Loucy (cell line): ENCODE results near the gene PPFIA4.

Experiments
- CTCF ChIP-seq: fragments of 200-600 bp; sonication (generic); conservative IDR thresholded peaks from 2 replicates; pipeline ENCODE4 v1.5.1; 2014; ENCODE audit warnings: mild to moderate bottlenecking, antibody characterized with exemption, low read length
- EZH2phosphoT487 ChIP-seq: fragments of 200-600 bp; IDR thresholded peaks from 2 replicates; pipeline ENCODE4 v1.6.1; 2018; ENCODE audit warnings: antibody characterized with exemption, mild to moderate bottlenecking, moderate library complexity, borderline replicate concordance

GRCh38 chr1:203044546-203045250 is 18.4 kb downstream of the PPFIA4 start:
- TF ChIP-seq CTCF (no peak), EZH2phosphoT487 (no peak)
